ENCODE results near the gene L3MBTL4.

DNA sequence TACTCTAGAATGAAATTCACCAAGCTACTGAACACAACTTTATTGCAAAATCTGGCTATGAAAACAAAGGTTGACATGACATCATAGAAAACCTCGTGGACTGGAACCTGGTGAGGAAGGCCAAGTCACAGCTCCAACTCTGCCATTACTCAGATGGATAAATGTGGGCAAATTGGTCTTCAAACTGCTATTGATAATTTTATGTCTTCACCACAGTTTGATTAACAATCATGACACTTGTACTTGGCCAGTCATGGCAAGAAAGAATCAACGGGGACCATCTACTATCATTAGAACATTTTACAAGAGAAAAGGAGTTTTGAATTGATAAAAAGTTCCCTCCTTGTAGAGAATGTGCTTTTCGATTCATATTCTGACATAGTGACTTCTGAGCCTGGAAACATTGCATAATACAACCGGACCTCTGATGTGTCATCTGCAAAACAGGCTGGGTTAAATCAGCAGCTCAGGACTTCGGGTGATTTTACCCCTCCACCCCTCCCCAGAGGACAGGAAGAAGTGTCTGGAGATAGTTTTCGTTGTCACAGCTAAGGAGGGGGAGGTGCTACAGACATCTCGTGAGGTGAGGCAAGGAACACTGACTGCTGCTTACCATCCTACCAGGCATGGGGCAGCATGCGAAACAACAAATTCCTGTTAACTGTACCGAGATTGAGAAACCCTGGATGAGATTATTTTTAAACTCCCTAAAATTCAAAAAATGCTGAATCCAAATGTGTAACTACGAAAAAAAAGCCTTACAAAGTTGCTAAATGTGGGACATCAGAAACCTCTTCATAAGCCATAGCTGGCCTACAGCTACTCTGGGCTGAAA is 8.4 kb downstream of the L3MBTL4 start:
- TF ChIP-seq, protein P1, sequence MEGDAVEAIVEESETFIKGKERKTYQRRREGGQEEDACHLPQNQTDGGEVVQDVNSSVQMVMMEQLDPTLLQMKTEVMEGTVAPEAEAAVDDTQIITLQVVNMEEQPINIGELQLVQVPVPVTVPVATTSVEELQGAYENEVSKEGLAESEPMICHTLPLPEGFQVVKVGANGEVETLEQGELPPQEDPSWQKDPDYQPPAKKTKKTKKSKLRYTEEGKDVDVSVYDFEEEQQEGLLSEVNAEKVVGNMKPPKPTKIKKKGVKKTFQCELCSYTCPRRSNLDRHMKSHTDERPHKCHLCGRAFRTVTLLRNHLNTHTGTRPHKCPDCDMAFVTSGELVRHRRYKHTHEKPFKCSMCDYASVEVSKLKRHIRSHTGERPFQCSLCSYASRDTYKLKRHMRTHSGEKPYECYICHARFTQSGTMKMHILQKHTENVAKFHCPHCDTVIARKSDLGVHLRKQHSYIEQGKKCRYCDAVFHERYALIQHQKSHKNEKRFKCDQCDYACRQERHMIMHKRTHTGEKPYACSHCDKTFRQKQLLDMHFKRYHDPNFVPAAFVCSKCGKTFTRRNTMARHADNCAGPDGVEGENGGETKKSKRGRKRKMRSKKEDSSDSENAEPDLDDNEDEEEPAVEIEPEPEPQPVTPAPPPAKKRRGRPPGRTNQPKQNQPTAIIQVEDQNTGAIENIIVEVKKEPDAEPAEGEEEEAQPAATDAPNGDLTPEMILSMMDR (IDR thresholded peaks at IDR 0.05), result no peak
- no peak for TF ChIP-seq POLR2A (IDR thresholded peaks at IDR 0.05)
- no peak for TF ChIP-seq EP300 (IDR thresholded peaks at IDR 0.05)
- TF ChIP-seq POLR2AphosphoS5 (IDR thresholded peaks at IDR 0.05), result peak in 1 of 4 donors; percentile 27

All from sigmoid colon (tissue), 4 donors.